ENCODE results near the gene WDR70. TPM values are rescaled to one million over a fixed set of nuclear protein-coding genes. Genes with fewer than 3 reads are reported as not detected.

The WDR70 gene
- total RNA-seq, 6 experiments from 2014 or later, result 8.8 to 13.4 (median 11.3) TPM

DNA sequence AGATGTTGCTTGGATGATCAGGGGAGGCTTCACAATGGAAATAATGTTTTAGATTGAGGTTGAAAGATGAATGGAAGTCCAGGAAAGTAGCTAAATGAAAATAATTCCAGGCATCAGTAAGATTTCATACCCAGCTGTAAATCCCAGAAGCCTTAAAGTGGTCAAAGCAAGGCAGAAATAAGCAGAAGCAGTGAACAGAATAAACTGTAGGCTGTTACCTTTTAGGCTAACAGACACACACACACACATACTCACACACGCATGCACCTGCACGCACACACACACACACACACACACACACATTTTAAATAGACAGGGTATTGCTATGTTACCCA lies 175.3 kb downstream of the WDR70 start:
- H3K4me3 ChIP-seq, result no peak overlapping the region
- H3K9me3 ChIP-seq, result no peaks in the 10 kb centered on the region
- no peak for TF ChIP-seq POLR2A (IDR thresholded peaks at IDR 0.05)
- TF ChIP-seq, protein P1, sequence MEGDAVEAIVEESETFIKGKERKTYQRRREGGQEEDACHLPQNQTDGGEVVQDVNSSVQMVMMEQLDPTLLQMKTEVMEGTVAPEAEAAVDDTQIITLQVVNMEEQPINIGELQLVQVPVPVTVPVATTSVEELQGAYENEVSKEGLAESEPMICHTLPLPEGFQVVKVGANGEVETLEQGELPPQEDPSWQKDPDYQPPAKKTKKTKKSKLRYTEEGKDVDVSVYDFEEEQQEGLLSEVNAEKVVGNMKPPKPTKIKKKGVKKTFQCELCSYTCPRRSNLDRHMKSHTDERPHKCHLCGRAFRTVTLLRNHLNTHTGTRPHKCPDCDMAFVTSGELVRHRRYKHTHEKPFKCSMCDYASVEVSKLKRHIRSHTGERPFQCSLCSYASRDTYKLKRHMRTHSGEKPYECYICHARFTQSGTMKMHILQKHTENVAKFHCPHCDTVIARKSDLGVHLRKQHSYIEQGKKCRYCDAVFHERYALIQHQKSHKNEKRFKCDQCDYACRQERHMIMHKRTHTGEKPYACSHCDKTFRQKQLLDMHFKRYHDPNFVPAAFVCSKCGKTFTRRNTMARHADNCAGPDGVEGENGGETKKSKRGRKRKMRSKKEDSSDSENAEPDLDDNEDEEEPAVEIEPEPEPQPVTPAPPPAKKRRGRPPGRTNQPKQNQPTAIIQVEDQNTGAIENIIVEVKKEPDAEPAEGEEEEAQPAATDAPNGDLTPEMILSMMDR (IDR thresholded peaks at IDR 0.05), result no peak
- DNase-seq (no peak), ATAC-seq (no peak)
- no peak overlapping the region for H3K27ac ChIP-seq
- H3K36me3 ChIP-seq, result no peaks in the 10 kb centered on the region
- intact Hi-C loops (cut with DNase I), result no loop called here
- WGBS (ENCODE audit: insufficient coverage, low coverage, low lambda C conversion rate, missing lambda C conversion rate), result 100% methylated on average over 2 of the region's 2 CpGs
- no peaks in the 10 kb centered on the region for H3K27me3 ChIP-seq
- H3K4me1 ChIP-seq, result no peaks in the 10 kb centered on the region

- peak; percentile 51 to 64 (median 61) for ATAC-seq
- WGBS (ENCODE audit: insufficient coverage, low coverage, low lambda C conversion rate, missing lambda C conversion rate), result 70% methylated on average over 1 of the region's 1 CpG
- intact Hi-C loops (cut with DNase I), result no loop called here
- H3K4me3 ChIP-seq, result no peak overlapping the region
- TF ChIP-seq, protein P1 (IDR thresholded peaks at IDR 0.05), result peak; percentile 42 to 57 (median 54)
- TF ChIP-seq POLR2A (IDR thresholded peaks at IDR 0.05), result no peak
- no peaks in the 10 kb centered on the region for H3K27me3 ChIP-seq
- no peaks in the 10 kb centered on the region for H3K4me1 ChIP-seq
- H3K36me3 ChIP-seq, result no peaks in the 10 kb centered on the region
- no peak overlapping the region for H3K27ac ChIP-seq
- H3K9me3 ChIP-seq, result no peaks in the 10 kb centered on the region
- no peak for DNase-seq
Observed at GRCh38 chr5:37554938-37555337, 175.8 kb downstream of the WDR70 start.

DNA sequence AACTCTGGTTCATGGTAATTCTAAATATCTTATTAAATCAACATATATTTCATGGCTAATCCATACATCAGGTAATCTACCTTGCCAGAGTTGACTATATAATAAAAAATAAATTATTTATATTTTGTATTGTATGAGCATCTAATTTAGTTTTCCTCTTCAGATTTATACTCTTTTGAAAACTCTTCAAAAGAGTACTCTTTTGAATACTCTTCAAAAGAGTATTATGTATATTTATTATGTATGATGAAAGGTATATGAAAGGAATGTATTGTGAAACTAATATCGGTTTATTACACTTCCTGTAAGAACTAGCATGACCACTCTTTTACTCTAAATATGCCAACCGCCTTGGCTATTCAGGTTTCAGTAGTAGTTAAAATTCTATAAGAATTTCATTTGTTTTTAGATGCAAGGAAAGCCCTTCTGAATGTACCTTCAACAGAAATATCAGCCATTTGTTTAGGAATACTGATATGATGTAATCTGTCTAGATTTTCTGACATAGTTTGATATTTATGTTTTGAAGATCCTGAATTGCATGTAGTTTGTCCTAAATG lies 178.7 kb downstream of the WDR70 start:
- Histone ChIP-seq H3K27ac (no peak overlapping the region), H3K9me3 (no peaks in the 10 kb centered on the region), H3K4me1 (no peaks in the 10 kb centered on the region), H3K27me3 (no peaks in the 10 kb centered on the region), H3K4me3 (no peak overlapping the region), H3K36me3 (no peaks in the 10 kb centered on the region)
- intact Hi-C loops (cut with DNase I), result no loop called here
- ATAC-seq (no peak), DNase-seq (no peak)
- WGBS (ENCODE audit: insufficient coverage, low coverage, low lambda C conversion rate, missing lambda C conversion rate), result 82% methylated on average over 2 of the region's 2 CpGs
- no peak for TF ChIP-seq POLR2A (IDR thresholded peaks at IDR 0.05)
- TF ChIP-seq, protein P1 (IDR thresholded peaks at IDR 0.05), result no peak

- WGBS (ENCODE audit: insufficient coverage, low coverage, low lambda C conversion rate, missing lambda C conversion rate), result 72% methylated on average over 2 of the region's 2 CpGs
- H3K27ac ChIP-seq, result no peak overlapping the region
- TF ChIP-seq POLR2A (IDR thresholded peaks at IDR 0.05), result no peak
- TF ChIP-seq, protein P1 (IDR thresholded peaks at IDR 0.05), result no peak
- no peaks in the 10 kb centered on the region for H3K9me3 ChIP-seq
- no peak for ATAC-seq
- H3K36me3 ChIP-seq, result no peaks in the 10 kb centered on the region
- H3K4me3 ChIP-seq, result no peak overlapping the region
- no peaks in the 10 kb centered on the region for H3K27me3 ChIP-seq
- no peak for DNase-seq
- intact Hi-C loops (cut with DNase I), result no loop called here
- no peaks in the 10 kb centered on the region for H3K4me1 ChIP-seq
Observed at GRCh38 chr5:37565062-37565670, 186.0 kb downstream of the WDR70 start.
